Right renal pelvis (tissue), 4 donors: ENCODE measurements around the gene NCKAP5L. TPM values are rescaled to one million over a fixed set of nuclear protein-coding genes. Genes with fewer than 3 reads are reported as not detected.

Experiments
- DNase-seq, 4 donors: peaks; one replicate each; pipeline ENCODE4 v3.0.0-alpha.2; 2013; ENCODE audit warnings: low read depth in 4 of 4, low spot score in 3 of 4, missing footprints in 1 of 4
- polyA plus RNA-seq, 4 donors: library from polyadenylated mRNA; unstranded; fragments of 120-200 nt; gene quantifications; one replicate each; pipeline ENCODE4 v1.2.1, GENCODE V29; 2013; ENCODE audit not compliant: insufficient read length in 4 of 4

NCKAP5L gene
- polyA plus RNA-seq, 4 donors = 17.0 to 21.8 (median 17.4) TPM

- DNase-seq = no peak
These were observed 83.8 kb downstream of the NCKAP5L start for GRCh38 chr12:49744363-49744885.

DNA sequence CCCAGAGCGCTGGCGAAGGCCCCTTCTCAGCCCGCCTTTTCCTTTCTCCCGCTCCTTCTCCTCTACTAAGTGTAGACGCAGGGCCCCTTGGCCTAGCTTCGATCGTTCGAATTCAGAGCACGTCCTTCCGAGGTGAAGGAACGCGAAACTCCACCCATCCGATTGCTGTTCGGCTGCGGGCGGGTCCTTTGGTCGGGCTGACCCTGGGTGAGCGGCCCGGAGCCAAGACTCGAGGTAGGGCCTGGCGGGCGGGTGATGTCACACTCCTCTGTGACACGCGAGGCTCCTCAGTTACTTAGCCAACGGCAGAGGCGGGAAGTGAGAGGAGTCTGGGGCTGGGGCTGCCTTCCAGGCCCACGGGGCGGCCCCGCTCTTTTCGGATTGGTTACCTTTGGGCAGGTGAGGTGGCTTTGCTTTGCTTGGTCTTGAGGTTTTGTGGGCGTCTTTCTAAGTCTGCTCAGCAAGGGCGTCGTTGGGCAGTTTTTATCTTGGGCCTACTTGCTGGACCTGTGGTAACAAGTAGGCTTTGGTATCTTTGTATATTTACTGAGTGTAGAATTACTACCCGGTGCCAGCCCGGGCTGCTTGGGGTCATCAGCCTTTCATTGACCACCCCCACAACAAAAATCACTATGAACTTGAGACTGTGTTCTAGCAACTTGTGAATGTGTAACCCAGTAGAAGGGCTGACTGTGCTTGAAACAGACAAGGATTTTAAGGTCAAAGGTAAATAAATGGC lies 86.2 kb downstream of the NCKAP5L start:
- DNase-seq = peak; percentile 22 to 51 (median 38)

Other genes with a start within 250 kb of the NCKAP5L start
- gene FAM186B, start 222.8 kb downstream of the NCKAP5L start, polyA plus RNA-seq = 1 to 10 TPM in 2 of 4 donors, under 1 TPM in 2; 0.90 to 1.1 (median 1.0) TPM
- gene PRPF40B, start 204.9 kb downstream of the NCKAP5L start, polyA plus RNA-seq = 10 to 100 TPM; 21.1 to 26.0 (median 23.8) TPM
- gene FMNL3, start 121.0 kb downstream of the NCKAP5L start, polyA plus RNA-seq = 10 to 100 TPM; 36.4 to 45.2 (median 40.1) TPM
- gene TMBIM6, start 86.9 kb downstream of the NCKAP5L start, polyA plus RNA-seq = 100 to 1,000 TPM; 770 to 908 (median 840) TPM
- gene BCDIN3D, start 14.7 kb upstream of the NCKAP5L start, polyA plus RNA-seq = 1 to 10 TPM; 7.9 to 8.5 (median 8.3) TPM
- gene FAIM2, start 75.5 kb upstream of the NCKAP5L start, polyA plus RNA-seq = 1 to 10 TPM; 1.3 to 6.1 (median 4.6) TPM
- gene AQP2, start 122.3 kb upstream of the NCKAP5L start, polyA plus RNA-seq = 100 to 1,000 TPM in 2 of 4 donors, 10 to 100 TPM in 2; 93.0 to 265 (median 104) TPM
- gene AQP5, start 133.5 kb upstream of the NCKAP5L start, polyA plus RNA-seq = 1 to 10 TPM; 1.7 to 4.0 (median 2.0) TPM
- 10 to 100 TPM; 16.0 to 22.1 (median 19.6) TPM for gene AQP6, start 144.5 kb upstream of the NCKAP5L start, polyA plus RNA-seq
- gene RACGAP1, start 197.1 kb upstream of the NCKAP5L start, polyA plus RNA-seq = 10 to 100 TPM; 42.4 to 54.4 (median 49.8) TPM
- gene ASIC1, start 229.2 kb upstream of the NCKAP5L start, polyA plus RNA-seq = 1 to 10 TPM; 3.4 to 4.8 (median 4.6) TPM